H1 (cell line): ENCODE data around the gene GRIP2. TPM values are rescaled to one million over a fixed set of nuclear protein-coding genes. Genes with fewer than 3 reads are reported as not detected.

Experiments used
- CTCF ChIA-PET: fragments of 300-600 bp; sonication (Branson Sonifier 250); formaldehyde crosslinking; loops from one replicate; lab custom pipeline; 2021; ENCODE audit not compliant: partially characterized antibody; lab: Charles Lee
- POLR2A ChIA-PET: fragments of 300-600 bp; sonication (Branson Sonifier 250); formaldehyde crosslinking; loops from one replicate; lab custom pipeline; 2021; ENCODE audit warnings: inconsistent platforms; ENCODE audit not compliant: partially characterized antibody; lab: Charles Lee
- DNase-seq, 2 experiments: peaks; one replicate each; pipeline versions ENCODE4 v3.0.0 to v3.0.0-alpha.2; 2010 to 2022; ENCODE audit warnings: low spot score in 2 of 2, low read depth in 1 of 2, mixed read lengths in 1 of 2
- FAIRE-seq: peaks from 2 replicates; lab custom pipeline; 2011; peaks lifted over from hg19 to GRCh38; lab: Jason Lieb, UNC
- H2AFZ ChIP-seq: 2 replicates; pipeline ENCODE4 v1.8.1; 2012; ENCODE audit warnings: low read length, inconsistent platforms
- H2AK5ac ChIP-seq: 2 replicates; pipeline ENCODE4 v1.6.1; 2013; ENCODE audit warnings: low read depth, low read length
- H2BK120ac ChIP-seq: replicated peaks from 2 replicates; pipeline ENCODE3; 2013; ENCODE audit warnings: low read depth, low read length, inconsistent platforms
- H2BK12ac ChIP-seq: 2 replicates; pipeline ENCODE4 v1.6.1; 2013; ENCODE audit warnings: low read depth, low read length
- H2BK15ac ChIP-seq: 2 replicates; pipeline ENCODE4 v1.6.1; 2013; ENCODE audit warnings: low read length
- H2BK20ac ChIP-seq: 2 replicates; pipeline ENCODE4 v1.6.1; 2013; ENCODE audit warnings: low read length
- H2BK5ac ChIP-seq: 2 replicates; pipeline ENCODE4 v1.6.1; 2013; ENCODE audit warnings: low read depth, low read length
- H3K14ac ChIP-seq: 2 replicates; pipeline ENCODE4 v1.6.1; 2013; ENCODE audit warnings: inconsistent platforms; ENCODE audit not compliant: insufficient read length
- H3K18ac ChIP-seq: 2 replicates; pipeline ENCODE4 v1.6.1; 2013; ENCODE audit warnings: low read length; ENCODE audit errors: extremely low read depth
- H3K23ac ChIP-seq: 2 replicates; pipeline ENCODE4 v1.6.1; 2013; ENCODE audit warnings: inconsistent platforms; ENCODE audit not compliant: insufficient read length
- H3K23me2 ChIP-seq: 2 replicates; pipeline ENCODE4 v1.6.1; 2013; ENCODE audit warnings: low read depth, low read length
- H3K27ac ChIP-seq: 2 replicates; pipeline ENCODE4 v1.6.1; 2011; ENCODE audit warnings: low read depth, low read length, inconsistent platforms
- H3K27me3 ChIP-seq, 4 experiments: replicated peaks in 1 of 4; 1 replicate in 1 of 4; 2 replicates in 3 of 4; pipeline versions ENCODE4 v1.6.1 to v1.8.1; 2011 to 2013; ENCODE audit warnings: low read length in 3 of 4, mild to moderate bottlenecking in 3 of 4, inconsistent platforms in 2 of 4, mixed read lengths in 2 of 4, moderate library complexity in 1 of 4; ENCODE audit not compliant: control insufficient read depth in 3 of 4, insufficient read depth in 3 of 4; ENCODE audit errors: extremely low read depth in 1 of 4
- H3K36me3 ChIP-seq, 4 experiments: 2 replicates each; pipeline versions ENCODE4 v1.6.1 to v1.8.1; 2011 to 2013; ENCODE audit warnings: mild to moderate bottlenecking in 4 of 4, low read length in 3 of 4, moderate library complexity in 2 of 4, control low read depth in 1 of 4, inconsistent platforms in 1 of 4; ENCODE audit not compliant: insufficient read depth in 4 of 4, control insufficient read depth in 2 of 4
- H3K4ac ChIP-seq: replicated peaks from 2 replicates; pipeline ENCODE3; 2013; ENCODE audit warnings: low read length, low read depth, mixed read lengths, inconsistent platforms; ENCODE audit not compliant: insufficient read length
- H3K4me1 ChIP-seq, 4 experiments: replicated peaks in 1 of 4; 1 replicate in 1 of 4; 2 replicates in 3 of 4; pipeline versions ENCODE4 v1.6.1 to v1.8.1; 2011 to 2013; ENCODE audit warnings: low read length in 3 of 4, inconsistent platforms in 2 of 4, mixed read lengths in 1 of 4; ENCODE audit not compliant: insufficient read depth in 4 of 4, control insufficient read depth in 3 of 4
- H3K4me2 ChIP-seq, 2 experiments: 2 replicates each; pipeline versions ENCODE4 v1.6.1 to v1.8.1; 2011 to 2013; ENCODE audit warnings: low read depth in 2 of 2, low read length in 2 of 2, control low read depth in 1 of 2, inconsistent platforms in 1 of 2, mild to moderate bottlenecking in 1 of 2; ENCODE audit not compliant: insufficient read depth in 1 of 2
- H3K4me3 ChIP-seq, 4 experiments: fragments of 200-600, 300-600 bp in 1 of 4; sonication (generic), shearing (Covaris generic), sonication (Bioruptor Twin) in 1 of 4; 2 replicates each; pipeline versions ENCODE4 v1.5.1 to v1.8.1; 2011 to 2016; ENCODE audit warnings: low read length in 4 of 4, low read depth in 3 of 4, control low read depth in 2 of 4, inconsistent platforms in 2 of 4, mild to moderate bottlenecking in 2 of 4, mixed read lengths in 1 of 4, moderate library complexity in 1 of 4; ENCODE audit not compliant: insufficient read depth in 2 of 4; ENCODE audit errors: extremely low read depth in 1 of 4
- H3K56ac ChIP-seq: replicated peaks from 2 replicates; pipeline ENCODE3; 2013; ENCODE audit warnings: low read depth, mild to moderate bottlenecking, mixed read lengths, low read length, inconsistent platforms; ENCODE audit not compliant: insufficient read length
- H3K79me1 ChIP-seq: 2 replicates; pipeline ENCODE4 v1.6.1; 2013; ENCODE audit warnings: low read depth, low read length, control low read depth
- H3K79me2 ChIP-seq, 2 experiments: 2 replicates each; pipeline versions ENCODE4 v1.6.1 to v1.8.1; 2012 to 2013; ENCODE audit warnings: low read length in 2 of 2, mild to moderate bottlenecking in 2 of 2, inconsistent platforms in 1 of 2; ENCODE audit not compliant: insufficient read depth in 2 of 2, control insufficient read depth in 1 of 2
- H3K9ac ChIP-seq, 4 experiments: replicated peaks in 1 of 4; 1 replicate in 1 of 4; 2 replicates in 3 of 4; pipeline versions ENCODE4 v1.6.1 to v1.8.1; 2011 to 2013; ENCODE audit warnings: low read depth in 3 of 4, low read length in 3 of 4, control low read depth in 2 of 4, mild to moderate bottlenecking in 2 of 4, moderate library complexity in 2 of 4, inconsistent platforms in 1 of 4; ENCODE audit errors: extremely low read depth in 1 of 4
- H3K9me3 ChIP-seq, 2 experiments: 2 replicates each; pipeline versions ENCODE4 v1.6.1 to v1.8.1; 2012 to 2013; ENCODE audit warnings: mild to moderate bottlenecking in 2 of 2, moderate library complexity in 2 of 2, control low read depth in 1 of 2, inconsistent platforms in 1 of 2, low read depth in 1 of 2, low read length in 1 of 2, mixed read lengths in 1 of 2; ENCODE audit not compliant: insufficient read depth in 2 of 2
- H4K20me1 ChIP-seq, 2 experiments: replicated peaks in 1 of 2; 2 replicates each; pipeline versions ENCODE3 to v1.8.1; 2011 to 2013; ENCODE audit warnings: inconsistent platforms in 2 of 2, low read length in 2 of 2, mild to moderate bottlenecking in 1 of 2; ENCODE audit not compliant: insufficient read depth in 2 of 2, control insufficient read depth in 1 of 2
- H4K5ac ChIP-seq: 2 replicates; pipeline ENCODE4 v1.6.1; 2013; ENCODE audit warnings: low read length, low read depth, mixed read lengths, inconsistent platforms; ENCODE audit not compliant: insufficient read length
- H4K8ac ChIP-seq: 2 replicates; pipeline ENCODE4 v1.8.0; 2013; ENCODE audit warnings: mild to moderate bottlenecking, moderate library complexity, low read length, inconsistent platforms; ENCODE audit not compliant: insufficient read depth; ENCODE audit errors: extremely low read depth
- H4K91ac ChIP-seq: replicated peaks from 2 replicates; pipeline ENCODE3; 2013; ENCODE audit warnings: low read length, mixed read lengths, inconsistent platforms; ENCODE audit not compliant: insufficient read length
- CHD2 ChIP-seq: IDR thresholded peaks from 2 replicates; pipeline ENCODE4 v1.6.1; 2012; ENCODE audit warnings: low read length, improper control_type of control experiment
- RAD21 ChIP-seq, 2 experiments: IDR thresholded peaks in 1 of 2; conservative IDR thresholded peaks in 1 of 2; 2 replicates each; pipeline ENCODE4 v1.6.1; 2011; ENCODE audit warnings: low read depth in 2 of 2, low read length in 2 of 2, improper control_type of control experiment in 1 of 2, inconsistent platforms in 1 of 2, mild to moderate bottlenecking in 1 of 2, moderate library complexity in 1 of 2
- SP2 ChIP-seq: IDR thresholded peaks from 2 replicates; pipeline ENCODE4 v1.6.1; 2012; ENCODE audit warnings: mild to moderate bottlenecking, low read length, inconsistent platforms
- WGBS, 2 experiments: shearing (Covaris generic) in 1 of 2; methylation state at CpG; one replicate each; pipeline versions ENCODE4 v1.1.6 to v1.1.7; 2013 to 2015; ENCODE audit warnings: low lambda C conversion rate in 2 of 2, mixed read lengths in 2 of 2, inconsistent platforms in 1 of 2, low coverage in 1 of 2, missing lambda C conversion rate in 1 of 2; ENCODE audit not compliant: insufficient replicate concordance in 2 of 2, insufficient coverage in 1 of 2, insufficient read length in 1 of 2; ENCODE audit errors: extremely low coverage in 1 of 2, missing lambda C conversion rate in 1 of 2; 5-methylcytosine and 5-hydroxymethylcytosine counted together
- polyA plus RNA-seq, 7 experiments: library from polyadenylated mRNA; depleted of rRNA in 3 of 7; stranded (reverse) in 5 of 7; unstranded in 2 of 7; fragments of >200 nt in 5 of 7; fragments of 200-250 nt in 2 of 7; gene quantifications; 1 replicate in 5 of 7; 2 replicates in 1 of 7; 4 replicates in 1 of 7; pipeline versions ENCODE4 v1.2.1 to v1.2.3, GENCODE V29; 2011 to 2013; ENCODE audit warnings: missing spikeins in 2 of 7, mixed read lengths in 2 of 7
- total RNA-seq: library from RNA; stranded (reverse); fragmentation: NEBNext Ultra II Directional; extraction: Animal tissue kit (Norgen Biotek cat#: 25700); gene quantifications from 2 replicates; pipeline ENCODE4 v1.2.1, GENCODE V29; 2021
- TF ChIP-seq, protein P1 (sequence below): IDR thresholded peaks from 2 replicates; pipeline ENCODE4 v1.6.1; 2011; ENCODE audit warnings: low read depth, mild to moderate bottlenecking, low read length; ENCODE audit not compliant: insufficient read depth
- TF ChIP-seq, protein P2 (sequence below), 3 experiments: IDR thresholded peaks; 1 replicate in 2 of 3; 2 replicates in 1 of 3; pipeline versions ENCODE4 v1.5.1 to v1.6.1; 2011; ENCODE audit warnings: low read length in 3 of 3, mild to moderate bottlenecking in 3 of 3, inconsistent platforms in 2 of 3, low read depth in 1 of 3, moderate library complexity in 1 of 3; ENCODE audit not compliant: insufficient read depth in 1 of 3; ENCODE audit errors: control extremely low read depth in 1 of 3

The GRIP2 gene
- total and polyA plus RNA-seq, 2 of the 8 experiments (the other 6 are each of a cell fraction or from before 2014, with no cell fraction given) = 2.5 to 6.4 TPM

DNA sequence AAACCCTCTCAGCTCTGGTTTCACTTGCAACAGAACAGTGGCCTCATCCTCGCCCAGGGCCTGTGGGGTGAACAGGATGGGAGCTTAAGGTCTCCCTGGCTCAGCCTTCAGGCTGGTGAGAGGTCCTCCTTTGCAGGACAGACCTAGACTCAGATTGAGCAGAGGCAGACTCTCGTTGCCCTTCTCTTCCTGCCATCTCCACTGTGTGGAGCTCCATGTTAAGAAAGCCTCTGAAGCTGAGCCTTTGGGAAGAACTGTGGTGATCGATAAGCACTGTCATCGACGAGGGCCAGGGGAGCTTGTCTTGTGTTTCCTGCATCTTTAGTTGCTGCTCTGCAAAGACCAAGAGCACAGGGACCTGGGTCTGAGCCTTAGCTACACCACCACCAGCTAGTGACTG lies 37.8 kb upstream of the GRIP2 start:
- no peak overlapping the region for H3K23ac ChIP-seq
- H3K79me2 ChIP-seq = no peaks in the 10 kb centered on the region
- TF ChIP-seq CHD2 (no peak), RAD21 (IDR thresholded peaks at IDR 0.05 in 1 of 2, conservative IDR thresholded peaks at IDR 0.05 in 1 of 2; ENCODE audit: low read depth in 2 of 2, low read length in 2 of 2) (peak; percentile 32 to 34; a peak in 3 of 4 replicates), SP2 (no peak)
- TF ChIP-seq, protein P1, sequence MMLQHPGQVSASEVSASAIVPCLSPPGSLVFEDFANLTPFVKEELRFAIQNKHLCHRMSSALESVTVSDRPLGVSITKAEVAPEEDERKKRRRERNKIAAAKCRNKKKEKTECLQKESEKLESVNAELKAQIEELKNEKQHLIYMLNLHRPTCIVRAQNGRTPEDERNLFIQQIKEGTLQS = no peak
- TF ChIP-seq, protein P2, sequence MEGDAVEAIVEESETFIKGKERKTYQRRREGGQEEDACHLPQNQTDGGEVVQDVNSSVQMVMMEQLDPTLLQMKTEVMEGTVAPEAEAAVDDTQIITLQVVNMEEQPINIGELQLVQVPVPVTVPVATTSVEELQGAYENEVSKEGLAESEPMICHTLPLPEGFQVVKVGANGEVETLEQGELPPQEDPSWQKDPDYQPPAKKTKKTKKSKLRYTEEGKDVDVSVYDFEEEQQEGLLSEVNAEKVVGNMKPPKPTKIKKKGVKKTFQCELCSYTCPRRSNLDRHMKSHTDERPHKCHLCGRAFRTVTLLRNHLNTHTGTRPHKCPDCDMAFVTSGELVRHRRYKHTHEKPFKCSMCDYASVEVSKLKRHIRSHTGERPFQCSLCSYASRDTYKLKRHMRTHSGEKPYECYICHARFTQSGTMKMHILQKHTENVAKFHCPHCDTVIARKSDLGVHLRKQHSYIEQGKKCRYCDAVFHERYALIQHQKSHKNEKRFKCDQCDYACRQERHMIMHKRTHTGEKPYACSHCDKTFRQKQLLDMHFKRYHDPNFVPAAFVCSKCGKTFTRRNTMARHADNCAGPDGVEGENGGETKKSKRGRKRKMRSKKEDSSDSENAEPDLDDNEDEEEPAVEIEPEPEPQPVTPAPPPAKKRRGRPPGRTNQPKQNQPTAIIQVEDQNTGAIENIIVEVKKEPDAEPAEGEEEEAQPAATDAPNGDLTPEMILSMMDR (IDR thresholded peaks at IDR 0.05; ENCODE audit: control extremely low read depth in 1 of 3, insufficient read depth in 1 of 3, low read depth in 1 of 3, low read length in 3 of 3) = peak in 1 of 3 experiments; percentile 6; a peak in 2 of 4 replicates
- TF ChIP-seq, all 59 proteins: peak for 2
- FAIRE-seq (no peak), DNase-seq (no peak)
- H3K23me2 ChIP-seq = no peaks in the 10 kb centered on the region
- no peak overlapping the region for H2BK5ac ChIP-seq
- H2BK15ac ChIP-seq = no peak overlapping the region
- H4K20me1 ChIP-seq = peaks cover 3 to 8% of the 10 kb centered on the region in 2 experiments
- no peak overlapping the region for H3K4ac ChIP-seq
- no peak overlapping the region for H4K8ac ChIP-seq
- POLR2A ChIA-PET = interaction anchor here (0.6 kb wide), 1 partner anchor 43 kb away, joined by 3 read pairs; no protein-coding TSS in a partner anchor
- no peak overlapping the region for H2BK120ac ChIP-seq
- no peak overlapping the region for H3K4me2 ChIP-seq
- peaks cover 0 to 5% (median 1%) of the 10 kb centered on the region in 4 experiments; a peak in 3 of 7 replicates for H3K4me1 ChIP-seq
- H2BK20ac ChIP-seq = no peak overlapping the region
- no peak overlapping the region for H2BK12ac ChIP-seq
- no peaks in the 10 kb centered on the region for H3K9me3 ChIP-seq
- no peak overlapping the region for H3K9ac ChIP-seq
- CTCF ChIA-PET = interaction anchor here (0.7 to 1.9 kb wide), 7 partner anchors 10 to 70 kb away, joined by 3 to 5 read pairs (median 4); no protein-coding TSS in a partner anchor
- no peak overlapping the region for H3K4me3 ChIP-seq
- no peak overlapping the region for H2AK5ac ChIP-seq
- no peaks in the 10 kb centered on the region for H3K79me1 ChIP-seq
- no peak overlapping the region for H3K27ac ChIP-seq
- WGBS, 2 experiments = 83% methylated on average over 5 of the region's 5 CpGs; no CpG with 5 or more reads in 1 of the 2 experiments
- no peak overlapping the region for H3K56ac ChIP-seq
- H2AFZ ChIP-seq = no peak overlapping the region
- no peak overlapping the region for H3K18ac ChIP-seq
- H3K27me3 ChIP-seq = no peaks in the 10 kb centered on the region
- no peaks in the 10 kb centered on the region for H3K36me3 ChIP-seq
- no peak overlapping the region for H4K5ac ChIP-seq
- no peak overlapping the region for H3K14ac ChIP-seq
- H4K91ac ChIP-seq = no peak overlapping the region
